ENCODE data around the gene NHLRC1. TPM values are rescaled to one million over a fixed set of nuclear protein-coding genes. Genes with fewer than 3 reads are reported as not detected.

Gene NHLRC1
- total RNA-seq, 2 experiments from 2014 or later = 0.18 TPM; not detected in 1

GRCh38 chr6:18139935-18140621 lies 17.6 kb upstream of the NHLRC1 start:
- H3K27me3 Mint-ChIP-seq = no peaks in the 10 kb centered on the region
- CTCF ChIA-PET = interaction anchor here (1.2 kb wide), 1 partner anchor 11 kb away, joined by 4 read pairs; no protein-coding TSS in a partner anchor
- ATAC-seq (no peak), DNase-seq (no peak)
- no peak for TF ChIP-seq CTCF (IDR thresholded peaks at IDR 0.05)
- no peak overlapping the region for H3K27ac Mint-ChIP-seq
- intact Hi-C loops (cut with micrococcal nuclease) = no loop called here
- peaks cover 30% of the 10 kb centered on the region for H3K36me3 Mint-ChIP-seq (ENCODE audit: low read depth)
- POLR2A ChIA-PET = no interaction called here
- H3K4me1 Mint-ChIP-seq (ENCODE audit: low read depth) = peaks cover 2% of the 10 kb centered on the region
- no peaks in the 10 kb centered on the region for H3K9me3 Mint-ChIP-seq
- no peak overlapping the region for H3K4me3 Mint-ChIP-seq

- DNase-seq (no peak), ATAC-seq (no peak)
- H3K4me1 Mint-ChIP-seq (ENCODE audit: low read depth) = peaks cover 8% of the 10 kb centered on the region
- no peaks in the 10 kb centered on the region for H3K27me3 Mint-ChIP-seq
- H3K9me3 Mint-ChIP-seq = no peaks in the 10 kb centered on the region
- ChIA-PET POLR2A (no interaction called here), CTCF (interaction anchor here (1.6 kb wide), 1 partner anchor 12 kb away, joined by 4 read pairs; no protein-coding TSS in a partner anchor)
- H3K27ac Mint-ChIP-seq = no peak overlapping the region
- TF ChIP-seq CTCF (IDR thresholded peaks at IDR 0.05) = no peak
- intact Hi-C loops (cut with micrococcal nuclease) = no loop called here
- H3K4me3 Mint-ChIP-seq = no peak overlapping the region
- peaks cover 30% of the 10 kb centered on the region for H3K36me3 Mint-ChIP-seq (ENCODE audit: low read depth)
Measured at GRCh38 chr6:18138906-18139305, 16.4 kb upstream of the NHLRC1 start.

DNA sequence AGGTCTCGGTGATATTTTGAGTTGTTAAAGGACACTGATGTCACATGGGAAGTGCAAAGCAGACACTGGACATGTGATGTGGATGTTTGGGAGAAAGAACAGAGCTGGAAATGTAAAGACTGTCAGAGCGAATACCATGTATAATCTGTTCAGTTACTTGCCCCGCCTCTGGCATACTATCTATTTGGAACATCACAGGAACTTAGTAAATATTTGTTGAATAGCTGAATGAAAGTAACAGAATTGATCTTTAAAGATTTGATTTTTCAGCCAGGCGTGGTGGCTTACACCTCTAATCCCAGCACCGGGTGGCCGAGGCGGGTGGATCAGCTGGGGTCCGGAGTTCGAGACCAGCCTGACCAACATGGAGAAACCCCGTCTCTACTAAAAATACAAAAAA lies 13.8 kb upstream of the NHLRC1 start:
- peaks cover 8% of the 10 kb centered on the region for H3K4me1 Mint-ChIP-seq (ENCODE audit: low read depth)
- no peaks in the 10 kb centered on the region for H3K9me3 Mint-ChIP-seq
- H3K36me3 Mint-ChIP-seq (ENCODE audit: low read depth) = peaks cover 23% of the 10 kb centered on the region
- intact Hi-C loops (cut with micrococcal nuclease) = no loop called here
- DNase-seq = no peak
- no peak overlapping the region for H3K4me3 Mint-ChIP-seq
- POLR2A ChIA-PET = interaction anchor here (1.2 kb wide), 1 partner anchor 24 kb away, joined by 3 read pairs; no protein-coding TSS in a partner anchor
- CTCF ChIA-PET = no interaction called here
- H3K27ac Mint-ChIP-seq = no peak overlapping the region
- ATAC-seq = no peak
- no peak for TF ChIP-seq CTCF (IDR thresholded peaks at IDR 0.05)
- no peaks in the 10 kb centered on the region for H3K27me3 Mint-ChIP-seq

GRCh38 chr6:18135171-18135570 lies 12.7 kb upstream of the NHLRC1 start:
- POLR2A ChIA-PET = no interaction called here
- Mint-ChIP-seq H3K9me3 (no peaks in the 10 kb centered on the region), H3K27ac (no peak overlapping the region), H3K36me3 (ENCODE audit: low read depth) (peaks cover 19% of the 10 kb centered on the region), H3K27me3 (no peaks in the 10 kb centered on the region), H3K4me3 (no peak overlapping the region), H3K4me1 (ENCODE audit: low read depth) (peaks cover 8% of the 10 kb centered on the region)
- no peak for ATAC-seq
- TF ChIP-seq CTCF (IDR thresholded peaks at IDR 0.05) = no peak
- CTCF ChIA-PET = interaction anchor here (1.0 to 1.5 kb wide), 2 partner anchors 13 to 15 kb away, joined by 4 to 6 read pairs; partner anchors contain the start of gene NHLRC1
- intact Hi-C loops (cut with micrococcal nuclease) = no loop called here
- DNase-seq = no peak

GRCh38 chr6:18132346-18132745 lies 9.9 kb upstream of the NHLRC1 start:
- ATAC-seq (no peak), DNase-seq (no peak)
- ChIA-PET CTCF (interaction anchor here (1.2 kb wide), 1 partner anchor 11 kb away, joined by 5 read pairs; no protein-coding TSS in a partner anchor), POLR2A (no interaction called here)
- H3K9me3 Mint-ChIP-seq = no peaks in the 10 kb centered on the region
- H3K27ac Mint-ChIP-seq = no peak overlapping the region
- H3K36me3 Mint-ChIP-seq (ENCODE audit: low read depth) = peaks cover 10% of the 10 kb centered on the region
- intact Hi-C loops (cut with micrococcal nuclease) = no loop called here
- H3K4me3 Mint-ChIP-seq = no peak overlapping the region
- H3K27me3 Mint-ChIP-seq = no peaks in the 10 kb centered on the region
- no peak for TF ChIP-seq CTCF (IDR thresholded peaks at IDR 0.05)
- peaks cover 8% of the 10 kb centered on the region for H3K4me1 Mint-ChIP-seq (ENCODE audit: low read depth)
